ENCODE measurements around the gene OR13J1.

Gene OR13J1

DNA sequence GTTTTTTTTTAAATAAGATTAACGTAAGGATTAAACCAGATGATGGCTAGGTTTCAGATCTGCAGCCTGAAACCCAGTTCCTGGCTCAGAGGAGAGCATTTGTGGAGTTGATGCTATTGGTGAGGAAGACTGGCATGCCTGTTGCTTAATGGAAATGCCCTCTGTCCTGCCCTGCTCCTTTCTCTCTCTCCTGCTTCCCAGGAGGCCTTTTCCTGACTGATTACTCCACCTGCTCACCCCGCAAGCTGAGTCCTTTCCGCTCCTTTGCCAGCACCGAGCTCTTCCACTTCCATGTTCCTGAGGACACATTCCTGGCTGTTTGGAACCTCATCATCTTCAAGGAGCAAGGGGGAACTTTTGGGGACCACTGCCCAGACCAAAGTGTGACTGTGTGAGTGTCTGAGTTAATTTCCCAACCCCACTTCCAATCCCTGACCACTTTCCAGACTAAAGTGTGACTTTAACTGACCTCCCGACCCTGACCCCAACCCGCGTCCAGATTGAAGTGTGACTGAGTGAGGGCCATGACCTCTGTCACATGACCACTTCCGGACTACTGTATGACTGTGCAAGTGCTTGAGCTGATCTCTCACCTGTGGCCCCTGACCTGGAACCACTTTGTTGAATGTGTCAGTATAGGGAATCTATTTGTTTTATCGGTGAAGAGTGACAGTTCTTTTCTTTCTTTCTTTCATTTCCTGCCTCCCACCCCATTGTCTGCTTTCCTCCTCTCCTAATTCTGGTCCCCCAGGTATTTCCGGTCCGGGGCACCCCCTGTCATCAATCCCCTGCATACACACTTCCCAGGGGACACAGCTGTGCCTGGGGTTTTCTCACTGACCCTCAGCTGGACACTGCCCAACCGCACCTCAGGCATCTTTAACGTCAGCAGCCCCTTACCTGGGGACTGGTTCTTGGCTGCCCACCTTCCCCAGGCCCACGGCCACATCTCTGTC lies 35.7 kb downstream of the OR13J1 start:
- no peak for DNase-seq (ENCODE audit: low read depth, low spot score)

DNA sequence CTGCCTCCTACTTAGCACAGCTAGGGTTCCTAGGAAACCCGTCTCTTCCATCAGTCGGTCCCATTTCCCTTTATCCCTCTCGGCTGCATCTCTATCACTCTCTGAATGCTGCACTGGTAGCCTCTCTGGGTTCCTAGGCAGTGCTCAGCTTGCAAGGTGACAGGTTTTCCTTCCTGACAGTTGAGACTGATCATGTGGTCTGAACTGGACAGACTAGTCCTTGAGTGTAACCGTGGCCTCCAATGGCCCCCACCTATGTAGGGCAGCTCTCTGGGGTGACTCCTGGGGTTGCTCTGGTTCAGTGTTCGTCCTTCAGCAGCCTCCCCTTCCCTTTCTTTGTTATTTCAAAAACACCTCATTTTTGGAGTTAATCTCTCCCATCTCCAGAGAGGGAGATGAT lies 37.4 kb downstream of the OR13J1 start:
- no peak for DNase-seq (ENCODE audit: low read depth, low spot score)

DNA sequence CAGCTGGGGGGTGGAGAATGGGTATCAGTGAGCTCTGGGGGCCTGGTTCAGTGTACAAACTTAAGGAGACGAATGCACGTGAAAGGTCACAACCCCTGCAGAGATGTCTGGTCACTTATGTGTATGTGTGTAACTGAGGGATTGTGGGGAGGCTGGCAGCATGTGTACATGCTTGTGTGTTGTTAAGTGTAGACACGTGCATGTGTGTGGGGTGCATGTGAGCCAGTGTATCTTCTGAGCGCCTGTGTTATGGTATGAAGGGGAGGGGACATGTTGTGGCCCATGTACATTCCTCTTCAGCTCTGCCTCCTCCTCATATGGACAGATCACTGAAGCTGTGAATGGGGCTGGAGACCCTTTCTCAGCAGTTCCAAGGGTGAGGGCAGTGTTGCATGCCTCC lies 39.2 kb downstream of the OR13J1 start:
- no peak for DNase-seq (ENCODE audit: low read depth, low spot score)

DNA sequence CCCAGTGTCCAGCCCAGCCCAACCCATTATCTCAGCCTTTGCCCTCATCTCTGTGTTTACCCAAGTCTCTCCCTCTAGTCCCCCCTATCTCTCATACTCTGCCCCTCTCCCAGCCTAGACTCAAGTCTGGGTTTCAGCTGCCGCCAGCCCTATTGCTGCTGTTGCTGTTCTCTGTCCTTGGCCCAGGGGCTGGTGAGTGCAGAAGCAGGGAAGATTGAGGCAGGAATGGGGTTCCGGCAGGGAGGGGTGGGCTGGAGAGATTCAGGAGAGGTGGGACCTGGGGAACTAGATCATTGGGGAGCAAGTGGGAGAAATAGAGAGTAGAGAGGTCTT lies 40.5 kb downstream of the OR13J1 start:
- no peak for DNase-seq (ENCODE audit: low read depth, low spot score)

DNA sequence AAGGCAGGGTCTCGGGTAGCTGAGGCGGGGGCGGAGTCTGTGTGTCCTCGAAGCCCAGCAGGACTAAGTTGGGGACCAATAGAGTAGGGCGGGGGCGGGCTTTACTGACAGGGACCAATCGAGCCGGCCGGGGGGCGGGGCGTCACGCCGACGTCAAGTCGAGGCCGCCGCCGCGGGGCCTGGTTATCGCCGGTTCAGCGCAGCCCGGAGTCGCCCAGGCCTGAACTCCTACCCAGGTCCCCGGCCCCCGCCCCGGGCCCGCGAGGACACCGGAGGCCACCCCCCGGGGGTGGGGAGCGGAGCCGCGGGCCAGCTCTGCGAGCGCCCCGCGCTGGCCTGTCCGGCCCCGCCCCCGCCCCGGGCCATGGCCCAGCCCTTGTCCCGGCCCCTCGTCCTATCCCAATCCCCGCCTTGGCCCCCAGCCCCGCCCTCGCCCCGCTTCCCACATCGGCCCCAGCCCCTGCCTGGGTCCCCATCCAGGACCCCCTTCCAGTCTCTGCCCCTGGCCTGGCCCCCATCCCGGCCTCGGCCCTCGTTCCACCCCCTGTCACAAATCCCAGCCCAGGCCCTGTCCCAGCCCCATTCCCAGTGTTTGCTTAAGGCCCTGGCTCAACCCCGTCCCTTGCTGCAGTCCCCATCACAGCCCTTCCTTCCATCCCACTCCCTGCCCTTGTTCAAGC lies 41.0 kb downstream of the OR13J1 start, which contains the start of gene TMEM8B:
Gene TMEM8B (plus strand): TSS at position 145 of the 680 bp plus-strand sequence. CDS start 220 bp downstream, at position 365.
- DNase-seq (ENCODE audit: low read depth, low spot score): peak; percentile 85

DNA sequence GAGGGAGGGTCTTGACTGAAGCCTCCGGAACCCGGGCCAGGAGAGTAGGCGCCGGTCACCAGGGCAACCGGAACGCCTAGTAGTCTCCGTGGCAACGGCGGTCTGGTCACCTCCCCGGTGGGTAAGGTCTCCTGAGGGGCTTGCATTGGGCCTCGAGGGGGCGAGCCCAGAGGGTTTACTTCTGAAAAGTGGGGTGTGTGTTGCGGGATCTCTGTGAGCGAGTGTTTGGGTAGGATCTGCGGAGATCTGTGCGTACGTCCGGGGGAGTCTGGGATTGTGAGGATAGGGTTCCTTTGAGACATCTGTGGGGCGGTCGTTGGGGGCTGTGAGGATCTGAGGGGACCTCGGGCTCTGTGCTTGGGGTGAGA lies 41.5 kb downstream of the OR13J1 start, which contains the start of gene FAM221B:
Gene FAM221B (minus strand): TSS at position 17 of the 368 bp plus-strand sequence. CDS start 2,571 bp downstream, outside the sequence.
- DNase-seq (ENCODE audit: low read depth, low spot score): no peak

DNA sequence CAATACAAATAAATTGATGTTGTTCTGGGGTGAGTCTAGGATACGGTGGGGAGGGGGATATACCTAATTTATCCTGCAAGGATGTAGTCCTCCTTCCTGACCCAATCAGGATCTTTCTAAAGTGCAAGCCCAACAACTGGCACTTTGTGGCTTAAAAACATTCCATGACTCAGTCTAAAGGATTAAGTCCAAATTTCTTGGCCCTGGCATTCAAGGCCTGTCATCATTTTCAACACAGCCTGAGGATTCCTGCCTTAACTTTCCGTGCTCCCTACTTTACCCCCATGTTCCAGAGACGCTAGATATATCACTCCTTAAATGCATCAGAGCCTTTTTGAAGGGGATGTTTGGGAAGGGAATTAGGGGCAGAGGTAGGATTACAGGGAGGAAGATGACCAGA lies 42.7 kb downstream of the OR13J1 start:
- DNase-seq (ENCODE audit: low read depth, low spot score): no peak

DNA sequence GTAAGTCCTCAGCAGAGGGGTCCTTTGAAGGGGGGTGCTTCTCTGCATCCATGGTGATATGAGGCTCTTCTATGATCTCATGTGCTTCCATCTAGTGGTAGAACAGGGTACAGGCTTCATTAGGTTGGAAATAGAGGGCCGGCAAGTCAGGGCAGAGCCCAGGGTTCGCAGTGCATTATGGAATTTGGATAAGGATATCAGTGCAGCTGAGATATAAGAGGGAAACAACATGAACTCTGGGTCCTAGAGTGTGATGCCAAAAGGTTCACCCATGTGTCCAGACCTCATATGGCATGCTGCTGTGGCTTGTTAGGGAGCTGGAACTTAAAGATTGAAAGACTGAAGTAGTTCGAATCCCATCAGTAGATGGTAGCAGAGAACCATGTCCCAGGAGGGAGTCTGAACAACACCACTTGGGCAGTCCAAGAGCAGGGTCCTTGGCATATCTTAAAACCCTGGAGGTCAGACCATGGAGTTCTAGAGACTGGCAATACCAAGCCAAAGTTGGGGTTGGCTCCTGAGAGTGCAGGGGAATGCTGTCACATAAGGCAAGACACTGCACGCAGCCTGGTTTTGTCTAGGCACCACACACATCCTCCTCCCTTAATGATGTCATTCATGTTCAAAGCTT lies 44.0 kb downstream of the OR13J1 start:
- no peak for DNase-seq (ENCODE audit: low read depth, low spot score)

DNA sequence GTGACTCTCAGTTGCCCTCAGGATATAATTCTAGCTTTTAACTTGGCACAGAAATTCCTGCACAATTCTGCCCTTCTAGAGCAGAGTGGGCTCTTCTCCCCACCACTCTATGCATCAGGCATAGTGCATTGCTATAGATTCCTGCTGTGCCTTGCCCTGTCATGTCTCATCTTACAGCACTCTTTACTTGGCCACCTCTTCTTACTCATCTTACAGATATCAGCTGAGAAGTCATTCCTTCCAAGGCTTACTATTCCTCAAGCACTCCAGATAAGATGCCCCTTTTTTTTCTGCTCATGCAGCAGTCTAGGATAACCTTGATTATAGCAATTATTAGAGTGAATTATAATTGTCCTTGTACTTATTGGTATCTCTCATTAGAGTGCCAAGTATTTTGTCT lies 47.3 kb downstream of the OR13J1 start:
- DNase-seq (ENCODE audit: low read depth, low spot score): no peak

DNA sequence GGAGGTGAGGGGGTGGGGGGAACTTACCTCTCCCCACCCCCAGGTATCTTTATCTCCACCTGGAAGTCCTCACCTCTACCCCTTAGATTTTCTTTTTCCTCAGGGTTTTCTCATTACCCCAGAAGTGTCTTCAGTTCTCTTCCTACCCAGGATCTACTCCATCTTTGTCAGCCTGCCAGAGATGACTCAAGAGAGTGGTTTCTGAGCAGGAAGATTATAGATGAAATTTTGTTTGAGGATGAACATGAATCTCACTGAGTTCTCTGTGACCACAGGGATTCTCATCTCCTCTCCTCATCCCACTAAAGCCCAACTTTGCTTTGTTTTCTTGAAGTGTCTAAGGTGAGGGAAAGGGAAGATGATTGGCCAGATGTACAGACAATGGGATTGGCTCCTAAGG lies 50.1 kb downstream of the OR13J1 start:
- no peak for DNase-seq (ENCODE audit: low read depth, low spot score)
